ENCODE data around the gene RNF181. TPM values are rescaled to one million over a fixed set of nuclear protein-coding genes. Genes with fewer than 3 reads are reported as not detected.
"Not testable (repeated sequence)": the region's sequence is repeated elsewhere in the genome, so short reads cannot be mapped to it uniquely, and the experiment has no call there.

The RNF181 gene
- total RNA-seq, 1 donor from 2014 or later, result 89.2 TPM

- Histone ChIP-seq H3K27ac (replicated peaks) (peak overlapping the region; percentile 92), H3K4me1 (peaks cover 97% of the 10 kb centered on the region), H3K36me3 (peaks cover 7% of the 10 kb centered on the region), H3K9me3 (replicated peaks) (no peaks in the 10 kb centered on the region), H3K27me3 (ENCODE audit: low read depth) (no peaks in the 10 kb centered on the region), H3K4me3 (no peak overlapping the region)
- no peak for DNase-seq
- TF ChIP-seq, protein P1, sequence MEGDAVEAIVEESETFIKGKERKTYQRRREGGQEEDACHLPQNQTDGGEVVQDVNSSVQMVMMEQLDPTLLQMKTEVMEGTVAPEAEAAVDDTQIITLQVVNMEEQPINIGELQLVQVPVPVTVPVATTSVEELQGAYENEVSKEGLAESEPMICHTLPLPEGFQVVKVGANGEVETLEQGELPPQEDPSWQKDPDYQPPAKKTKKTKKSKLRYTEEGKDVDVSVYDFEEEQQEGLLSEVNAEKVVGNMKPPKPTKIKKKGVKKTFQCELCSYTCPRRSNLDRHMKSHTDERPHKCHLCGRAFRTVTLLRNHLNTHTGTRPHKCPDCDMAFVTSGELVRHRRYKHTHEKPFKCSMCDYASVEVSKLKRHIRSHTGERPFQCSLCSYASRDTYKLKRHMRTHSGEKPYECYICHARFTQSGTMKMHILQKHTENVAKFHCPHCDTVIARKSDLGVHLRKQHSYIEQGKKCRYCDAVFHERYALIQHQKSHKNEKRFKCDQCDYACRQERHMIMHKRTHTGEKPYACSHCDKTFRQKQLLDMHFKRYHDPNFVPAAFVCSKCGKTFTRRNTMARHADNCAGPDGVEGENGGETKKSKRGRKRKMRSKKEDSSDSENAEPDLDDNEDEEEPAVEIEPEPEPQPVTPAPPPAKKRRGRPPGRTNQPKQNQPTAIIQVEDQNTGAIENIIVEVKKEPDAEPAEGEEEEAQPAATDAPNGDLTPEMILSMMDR (IDR thresholded peaks at IDR 0.05; ENCODE audit: borderline replicate concordance), result no peak
- intact Hi-C loops (cut with micrococcal nuclease), result no loop called here
Measured at GRCh38 chr2:85607268-85608215, 12.0 kb downstream of the RNF181 start.

- intact Hi-C loops (cut with micrococcal nuclease), result no loop called here
- DNase-seq, result no peak
- H3K4me3 ChIP-seq, result peak overlapping the region; percentile 96
- no peaks in the 10 kb centered on the region for H3K9me3 ChIP-seq (replicated peaks)
- H3K27ac ChIP-seq (replicated peaks), result peak overlapping the region; percentile 88
- TF ChIP-seq, protein P1 (IDR thresholded peaks at IDR 0.05; ENCODE audit: borderline replicate concordance), result no peak
- no peaks in the 10 kb centered on the region for H3K27me3 ChIP-seq (ENCODE audit: low read depth)
- peaks cover 7% of the 10 kb centered on the region for H3K36me3 ChIP-seq
- peaks cover 71% of the 10 kb centered on the region for H3K4me1 ChIP-seq
Measured at GRCh38 chr2:85611217-85611704, 15.7 kb downstream of the RNF181 start.

DNA sequence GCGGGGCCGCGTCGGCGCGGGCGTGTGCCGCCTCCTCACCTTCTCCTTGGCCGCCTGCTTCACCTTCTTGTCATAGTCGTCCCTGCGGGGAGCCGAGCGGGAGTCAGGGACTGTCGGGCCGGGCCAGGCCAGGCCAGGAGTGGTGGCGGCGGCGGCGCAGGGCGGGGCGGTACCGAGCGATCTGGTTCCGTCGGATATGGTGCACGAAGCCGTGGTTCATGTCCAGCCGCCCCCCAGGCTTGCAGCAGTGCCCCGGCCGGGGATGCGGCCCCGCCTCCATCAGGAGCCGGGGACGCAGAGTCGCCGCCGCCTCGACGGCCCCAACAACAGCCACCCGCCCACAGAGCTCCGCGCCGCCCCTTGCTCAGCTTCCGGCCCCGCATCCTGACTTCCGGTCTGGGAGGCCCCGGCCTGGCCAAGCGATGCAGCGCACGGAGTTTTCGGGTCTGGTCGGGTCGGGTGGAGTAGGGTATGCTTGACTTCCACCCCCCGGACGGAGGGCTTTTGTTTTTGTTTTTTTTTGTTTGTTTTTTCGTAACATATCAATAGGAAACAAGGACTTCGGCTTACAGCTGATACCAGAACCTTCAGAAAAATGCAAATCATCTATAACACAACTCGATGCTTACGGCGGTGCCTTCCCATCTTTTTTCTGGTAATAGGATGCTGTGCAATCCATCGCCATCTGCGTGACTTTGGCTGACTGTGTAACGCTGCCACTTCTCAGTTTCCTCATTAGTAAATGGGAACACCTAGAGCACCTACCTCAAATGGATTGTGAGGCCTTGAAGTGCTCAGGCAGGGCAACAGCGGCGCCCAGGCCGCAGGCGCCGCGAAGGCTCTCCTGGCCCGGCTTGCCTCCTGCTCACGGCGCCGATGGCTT is 16.4 kb downstream of the RNF181 start, which contains the start of gene C2orf68:
Gene C2orf68, minus strand, starts transcription at position 362 of the 883 bp plus-strand sequence. Its CDS starts 82 bp downstream, at position 280.
- intact Hi-C loops (cut with micrococcal nuclease), result no loop called here
- H3K4me3 ChIP-seq, result peak within 1 kb of the TSS; percentile 96
- no peaks in the 10 kb centered on the region for H3K27me3 ChIP-seq (ENCODE audit: low read depth)
- peaks cover 71% of the 10 kb centered on the region for H3K4me1 ChIP-seq
- no peaks in the 10 kb centered on the region for H3K9me3 ChIP-seq (replicated peaks)
- H3K27ac ChIP-seq (replicated peaks), result peak within 1 kb of the TSS; percentile 88
- TF ChIP-seq, protein P1 (IDR thresholded peaks at IDR 0.05; ENCODE audit: borderline replicate concordance), result no peak
- peak; percentile 91 for DNase-seq
- H3K36me3 ChIP-seq, result peaks cover 7% of the 10 kb centered on the region

- TF ChIP-seq, protein P1 (IDR thresholded peaks at IDR 0.05; ENCODE audit: borderline replicate concordance), result no peak
- Histone ChIP-seq H3K27ac (replicated peaks) (no peak overlapping the region), H3K36me3 (peaks cover 6% of the 10 kb centered on the region), H3K4me3 (no peak overlapping the region), H3K9me3 (replicated peaks) (no peaks in the 10 kb centered on the region), H3K27me3 (ENCODE audit: low read depth) (no peaks in the 10 kb centered on the region), H3K4me1 (peaks cover 71% of the 10 kb centered on the region)
- DNase-seq, result no peak
- intact Hi-C loops (cut with micrococcal nuclease), result no loop called here
Measured at GRCh38 chr2:85613717-85614515, 18.4 kb downstream of the RNF181 start.

- H3K4me3 ChIP-seq; H3K9me3 ChIP-seq (replicated peaks); H3K27me3 ChIP-seq (ENCODE audit: low read depth); DNase-seq; H3K27ac ChIP-seq (replicated peaks); intact Hi-C loops (cut with micrococcal nuclease): not testable (repeated sequence)
- peaks cover 10% of the 10 kb centered on the region for H3K36me3 ChIP-seq
- peaks cover 70% of the 10 kb centered on the region for H3K4me1 ChIP-seq
Measured at GRCh38 chr2:85614757-85615156, 19.2 kb downstream of the RNF181 start.
